ENCODE measurements around the gene VEZT.
"Not testable (repeated sequence)": the region's sequence is repeated elsewhere in the genome, so short reads cannot be mapped to it uniquely, and the experiment has no call there.

Gene VEZT
- 50.9 to 64.9 (median 54.9) reads per million in 4 experiments for total RNA-seq

- DNase-seq = peak; percentile 97
Observed at GRCh38 chr12:95217377-95218149, at the start of gene VEZT, which contains the start of gene FGD6. Gene VEZT, plus strand, starts transcription at chr12:95217807. Its CDS starts 44 bp downstream, at chr12:95217851. Gene FGD6, minus strand, starts transcription at chr12:95217467. Its CDS starts 227 bp downstream, at chr12:95217240.

DNA sequence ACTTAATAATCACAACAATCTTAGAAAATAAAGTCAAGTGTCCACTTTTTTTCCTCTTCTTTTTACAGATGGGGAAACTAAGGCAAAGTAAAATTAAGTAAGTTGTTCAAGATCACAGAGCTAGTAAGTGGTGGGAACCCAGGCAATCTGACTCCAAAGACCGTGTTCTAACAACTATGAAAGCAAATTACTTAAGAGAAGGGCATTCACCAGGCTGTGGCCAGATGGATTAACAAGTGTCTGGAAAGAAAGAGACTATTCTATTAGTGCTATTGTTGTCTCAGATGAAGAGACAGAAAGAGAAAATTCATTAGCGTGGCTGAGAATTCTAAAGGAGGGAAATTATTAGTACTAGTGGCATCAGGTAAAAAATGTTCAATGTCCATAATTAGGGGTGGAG lies 48.9 kb upstream of the VEZT start:
- no peak for DNase-seq

GRCh38 chr12:95169368-95169767 lies 48.2 kb upstream of the VEZT start:
- DNase-seq = no peak

DNA sequence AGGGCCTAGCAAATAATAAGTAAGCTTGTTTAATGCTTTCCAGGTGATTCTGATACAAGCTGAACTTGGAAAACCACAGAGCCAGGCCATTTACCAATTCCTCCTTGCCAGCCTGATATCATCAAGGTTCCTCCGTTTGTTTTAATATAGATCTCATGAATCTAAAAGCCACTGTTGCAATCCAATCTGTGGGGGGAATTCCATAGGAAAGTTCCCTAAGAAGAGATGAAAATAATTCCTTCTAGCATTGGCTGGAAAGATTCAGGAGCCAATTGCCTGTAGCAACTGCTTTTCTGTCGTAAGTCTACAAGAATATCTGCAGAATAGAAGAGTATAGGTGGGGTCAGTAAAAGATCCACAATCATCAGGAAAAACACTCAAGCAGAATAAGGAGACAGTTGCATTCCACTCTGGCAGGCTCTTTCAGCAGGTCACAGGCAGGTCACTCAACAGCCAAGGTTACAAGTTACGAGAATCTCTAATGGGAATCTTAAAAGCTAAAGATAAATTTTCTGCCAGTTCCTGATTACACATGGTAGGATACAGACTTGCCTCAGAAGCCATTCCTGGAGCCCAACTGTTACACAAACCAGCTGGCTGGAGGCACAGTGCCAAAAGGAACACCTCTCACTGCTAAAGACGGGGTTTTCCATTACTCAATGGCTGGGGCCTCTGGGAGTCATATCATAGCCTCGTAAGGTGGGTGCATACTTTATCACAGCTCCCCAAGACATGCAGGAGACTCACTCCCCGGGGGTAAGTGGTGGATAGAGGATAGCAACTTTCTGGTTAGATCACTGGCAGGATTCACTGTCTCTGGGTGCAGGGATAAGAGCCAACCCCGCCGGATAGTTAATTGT lies 44.0 kb upstream of the VEZT start:
- no peak for DNase-seq

- DNase-seq = no peak
Observed at GRCh38 chr12:95177201-95177768, 40.3 kb upstream of the VEZT start.

DNA sequence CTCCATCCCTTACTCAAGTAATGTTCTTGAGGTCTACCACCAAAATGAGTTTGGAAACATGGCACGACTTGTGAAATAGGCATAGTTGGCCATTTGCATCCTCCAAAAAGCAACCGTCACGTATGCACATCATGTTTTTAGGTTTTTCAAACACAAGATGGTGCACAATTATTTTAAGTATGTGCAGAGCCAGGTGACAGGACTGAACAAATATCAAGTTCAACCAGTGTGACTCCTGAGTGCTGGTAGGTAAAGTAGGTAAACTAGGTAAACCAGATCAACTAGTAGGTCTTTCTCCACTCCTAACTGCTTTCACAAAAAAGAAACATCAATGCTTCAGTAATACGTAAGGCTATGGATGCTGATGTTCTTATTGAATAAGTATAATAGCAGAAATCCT lies 39.5 kb upstream of the VEZT start:
- no peak for DNase-seq

- DNase-seq = no peak
Observed at GRCh38 chr12:95179011-95179410, 38.6 kb upstream of the VEZT start.

- DNase-seq = no peak
Observed at GRCh38 chr12:95181103-95181502, 36.5 kb upstream of the VEZT start.

- DNase-seq = no peak
Observed at GRCh38 chr12:95182868-95183415, 34.7 kb upstream of the VEZT start.

DNA sequence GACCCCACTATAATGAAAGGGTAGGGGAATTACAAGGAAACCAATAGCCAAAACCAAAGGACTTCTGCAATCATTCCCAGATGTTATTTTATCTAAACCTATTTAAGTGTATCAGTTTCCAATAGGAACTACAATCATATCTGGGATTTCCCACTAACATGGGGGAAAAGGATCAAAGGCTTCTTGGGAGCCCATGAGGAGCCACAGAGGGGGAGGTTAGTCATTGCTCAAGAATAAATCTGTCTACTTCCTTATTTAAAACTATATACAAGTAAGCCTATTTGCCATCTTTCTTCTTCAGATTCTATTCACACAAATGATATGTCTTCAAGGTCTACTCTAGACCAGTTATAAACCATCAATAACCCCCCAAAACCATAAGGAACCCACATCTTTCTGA lies 33.5 kb upstream of the VEZT start:
- no peak for DNase-seq

DNA sequence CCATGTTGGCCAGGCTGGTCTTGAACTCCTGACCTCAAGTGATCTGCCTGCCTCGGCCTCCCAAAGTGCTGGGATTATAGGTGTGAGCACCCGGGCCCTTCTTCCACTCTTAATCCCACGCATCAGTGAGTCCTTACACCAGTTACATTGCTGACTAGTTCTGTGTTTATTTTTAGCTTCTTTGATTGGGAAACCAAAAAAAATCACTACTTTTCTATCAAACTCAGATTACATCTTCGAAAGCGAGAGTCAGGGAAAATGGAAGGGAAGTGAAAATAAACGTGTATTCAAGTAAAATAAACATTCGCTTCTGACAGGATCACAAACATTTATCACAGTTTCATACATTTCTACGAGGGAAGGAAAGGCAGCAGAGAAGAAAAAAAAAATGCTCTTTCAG lies 32.5 kb upstream of the VEZT start:
- DNase-seq = no peak

DNA sequence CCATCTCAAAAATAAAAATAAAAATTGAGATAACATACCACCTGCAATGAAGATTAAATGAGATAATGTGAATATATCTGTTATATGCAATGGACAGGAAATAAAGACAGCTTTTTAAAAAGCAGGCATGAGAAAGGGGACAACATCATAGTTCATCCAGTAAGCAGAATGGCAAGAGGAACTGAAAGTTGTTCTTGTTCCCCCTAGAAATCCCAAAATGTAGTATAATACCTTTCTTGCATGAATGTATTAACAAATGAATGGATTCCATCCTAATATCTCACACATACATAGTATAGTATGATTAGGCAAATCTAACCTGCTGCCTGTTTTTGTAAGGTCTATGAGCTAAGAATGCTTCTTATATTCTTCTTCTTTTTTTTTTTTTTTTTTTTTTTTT lies 31.8 kb upstream of the VEZT start:
- no peak for DNase-seq

DNA sequence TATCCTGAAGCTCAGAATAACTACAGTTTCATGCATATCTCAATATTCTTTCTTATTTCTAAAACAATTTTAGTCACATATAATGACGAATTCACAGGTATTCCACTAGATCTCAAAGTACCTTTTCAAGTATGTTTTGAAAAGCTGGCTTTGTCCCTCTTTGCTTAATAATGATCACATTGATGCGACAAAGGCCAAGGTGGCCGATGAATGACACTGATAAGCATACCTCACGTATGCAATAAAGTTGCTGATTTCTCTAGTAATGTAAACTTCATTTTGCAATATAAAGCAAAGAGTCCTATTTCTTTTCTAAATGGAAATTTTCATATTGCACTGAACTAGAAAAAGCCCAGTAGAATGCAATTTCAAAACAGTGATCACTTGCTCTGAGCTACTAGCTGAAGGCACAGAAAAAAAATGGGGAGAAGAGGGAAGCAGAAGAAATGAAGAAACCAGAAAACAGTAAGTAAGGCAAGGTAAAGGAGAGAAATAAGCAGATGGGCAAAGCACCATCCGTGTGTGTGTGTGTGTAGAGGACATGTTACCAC lies 29.7 kb upstream of the VEZT start:
- DNase-seq = no peak

- no peak for DNase-seq
Observed at GRCh38 chr12:95191060-95191696, 26.4 kb upstream of the VEZT start.

GRCh38 chr12:95192271-95192670 lies 25.3 kb upstream of the VEZT start:
- no peak for DNase-seq

DNA sequence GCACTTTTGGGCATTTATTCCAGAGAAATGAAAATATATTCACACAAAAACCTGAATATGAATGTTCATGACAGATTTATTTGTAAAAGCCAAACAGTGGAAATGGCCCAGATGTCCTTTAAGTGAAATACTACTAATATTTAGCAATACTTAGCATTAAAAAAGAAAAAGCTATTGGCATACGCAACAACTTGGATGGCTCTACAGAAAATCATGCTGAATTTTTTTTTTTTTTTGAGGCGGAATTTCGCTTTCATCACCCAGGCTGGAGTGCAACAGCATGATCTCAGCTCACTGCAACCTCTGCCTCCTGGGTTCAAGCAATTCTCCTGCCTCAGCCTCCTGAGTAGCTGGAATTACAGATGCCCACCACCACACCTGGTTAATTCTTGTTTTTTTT lies 24.5 kb upstream of the VEZT start:
- no peak for DNase-seq

DNA sequence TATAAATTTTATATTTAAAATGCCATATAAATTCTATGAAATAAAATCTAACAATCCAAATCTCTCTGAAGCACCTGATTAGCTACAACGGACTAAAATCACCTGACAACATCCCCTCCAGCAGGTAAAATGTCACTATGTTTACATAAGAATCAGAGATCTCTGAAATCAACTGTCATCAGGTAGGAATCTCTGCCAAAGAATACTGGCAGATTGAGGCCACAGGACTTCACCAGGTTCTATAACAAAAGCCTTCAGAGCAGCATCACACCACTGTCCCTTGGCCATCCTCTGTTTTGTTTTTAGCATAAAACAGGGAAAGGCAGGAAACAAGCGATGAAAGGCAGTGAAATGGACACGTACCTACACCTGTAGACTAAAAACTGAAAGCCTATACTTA lies 22.5 kb upstream of the VEZT start:
- no peak for DNase-seq

- DNase-seq = not testable (repeated sequence)
Observed at GRCh38 chr12:95196875-95197569, 20.6 kb upstream of the VEZT start.

DNA sequence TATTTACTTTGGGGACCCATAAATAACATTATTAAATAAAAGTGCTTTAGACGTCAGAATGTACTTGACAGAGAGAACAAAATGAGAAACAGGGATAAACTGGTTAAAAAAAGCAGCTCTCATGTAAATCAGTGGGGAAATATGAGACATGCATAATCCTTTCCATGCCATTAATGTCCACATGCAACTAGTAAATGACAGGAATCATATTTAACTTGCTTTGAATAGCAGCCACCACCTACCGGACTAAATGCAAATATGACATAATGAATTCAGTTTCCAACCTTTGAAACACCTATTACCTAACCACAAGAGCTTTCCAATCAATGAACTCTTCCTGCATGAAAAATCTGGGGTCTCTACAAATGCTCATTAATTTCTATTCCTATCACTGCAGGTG lies 20.0 kb upstream of the VEZT start:
- DNase-seq = no peak

DNA sequence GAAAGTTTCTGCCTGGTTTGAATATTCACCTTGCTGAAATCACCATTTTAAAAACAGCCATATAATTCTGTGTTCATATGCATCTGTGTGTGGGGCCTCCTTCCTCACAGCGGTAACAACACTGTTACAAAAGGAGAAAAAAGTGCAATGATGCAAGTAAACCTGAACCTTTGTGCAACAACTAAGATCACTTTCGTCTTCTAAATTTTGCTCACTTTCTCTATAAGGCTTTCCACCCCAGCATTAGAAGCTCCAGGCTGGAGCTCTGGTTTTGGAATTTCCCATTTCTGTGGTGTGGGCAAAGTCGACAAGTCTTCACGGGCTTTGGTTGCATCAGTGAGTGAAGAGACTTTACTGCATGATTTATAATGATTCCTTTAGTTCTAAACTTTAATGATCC lies 18.7 kb upstream of the VEZT start:
- no peak for DNase-seq

DNA sequence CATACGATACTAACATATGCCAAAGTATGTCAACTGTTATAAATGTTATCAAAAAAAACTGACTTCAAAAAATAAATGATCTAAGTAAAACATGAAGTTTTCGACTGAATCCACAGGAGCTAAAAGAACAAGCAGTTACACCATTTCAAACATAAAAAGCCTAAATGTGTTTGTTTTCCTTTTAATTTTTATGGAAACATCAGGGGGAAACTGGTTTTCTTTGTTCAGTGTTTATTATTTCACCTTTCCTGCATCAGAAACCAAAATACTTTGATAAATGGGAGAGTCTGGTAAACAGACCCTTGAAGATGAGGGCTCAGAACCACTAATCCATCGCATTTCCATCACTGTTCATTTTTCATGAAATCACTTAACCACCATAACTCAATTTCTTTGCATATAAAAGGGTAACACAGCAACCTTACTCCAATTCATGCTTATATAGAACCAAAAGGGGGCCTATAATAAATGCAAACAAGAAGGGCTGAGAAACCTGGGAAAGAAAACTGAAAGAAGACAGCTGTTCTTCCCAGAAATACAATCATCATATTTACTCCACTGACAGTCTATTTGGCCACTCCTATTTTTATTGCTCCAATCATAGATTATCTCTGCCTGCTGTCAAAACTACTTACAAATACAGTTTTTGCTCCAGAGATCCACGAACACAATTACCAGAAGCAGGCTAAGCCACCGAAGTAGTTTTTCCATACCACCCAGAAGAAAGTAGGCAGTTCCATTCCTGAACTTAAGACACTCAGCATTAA lies 17.3 kb upstream of the VEZT start:
- no peak for DNase-seq
